ENCODE results near the gene CT47C1. TPM values are rescaled to one million over a fixed set of nuclear protein-coding genes. Genes with fewer than 3 reads are reported as not detected.

CT47C1 gene
- total and polyA plus RNA-seq, 2 of the 8 experiments (the other 6 are each of a cell fraction or from before 2014, with no cell fraction given) = not detected

DNA sequence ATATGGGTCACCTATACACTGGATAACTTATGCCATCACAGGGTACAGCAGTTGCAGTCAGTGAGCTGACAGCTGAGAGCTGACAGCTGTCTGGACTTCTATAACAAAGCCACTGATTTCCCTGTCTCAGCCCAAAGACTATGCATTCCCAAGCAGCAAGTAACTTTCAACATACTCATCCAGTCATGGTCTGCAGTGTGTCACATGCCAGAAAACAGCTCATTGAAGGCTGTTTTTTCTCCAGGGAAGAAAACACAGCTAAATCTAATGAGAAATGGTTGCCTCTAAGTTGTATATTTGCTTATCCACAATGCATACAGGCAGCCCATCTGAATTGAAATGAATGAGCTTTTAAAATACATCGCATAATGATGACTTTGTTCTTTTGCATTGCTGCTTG, 48.5 kb downstream of the CT47C1 start:
- Histone ChIP-seq H2BK12ac (ENCODE audit: low read depth, low read length) (no peak overlapping the region), H3K4me3 (ENCODE audit: extremely low read depth in 1 of 4, insufficient read depth in 2 of 4, low read depth in 3 of 4, low read length in 4 of 4) (no peak overlapping the region), H4K8ac (ENCODE audit: extremely low read depth, insufficient read depth, low read length) (no peak overlapping the region), H3K23ac (ENCODE audit: insufficient read length) (no peak overlapping the region), H3K4me1 (replicated peaks in 1 of 4; ENCODE audit: control insufficient read depth in 3 of 4, insufficient read depth in 4 of 4, low read length in 3 of 4) (no peaks in the 10 kb centered on the region), H4K91ac (replicated peaks; ENCODE audit: insufficient read length, low read length) (no peak overlapping the region), H2BK120ac (replicated peaks; ENCODE audit: low read depth, low read length) (no peak overlapping the region), H3K9ac (replicated peaks in 1 of 4; ENCODE audit: extremely low read depth in 1 of 4, low read depth in 3 of 4, low read length in 3 of 4) (no peak overlapping the region), H2BK5ac (ENCODE audit: low read depth, low read length) (no peak overlapping the region), H3K9me3 (ENCODE audit: insufficient read depth in 2 of 2, low read depth in 1 of 2, low read length in 1 of 2) (no peaks in the 10 kb centered on the region), H3K14ac (ENCODE audit: insufficient read length) (no peak overlapping the region), H2BK20ac (ENCODE audit: low read length) (no peak overlapping the region), H4K20me1 (replicated peaks in 1 of 2; ENCODE audit: control insufficient read depth in 1 of 2, insufficient read depth in 2 of 2, low read length in 2 of 2) (no peaks in the 10 kb centered on the region), H3K23me2 (ENCODE audit: low read depth, low read length) (no peaks in the 10 kb centered on the region), H2AFZ (ENCODE audit: low read length) (no peak overlapping the region), H3K4me2 (ENCODE audit: insufficient read depth in 1 of 2, low read depth in 2 of 2, low read length in 2 of 2) (no peak overlapping the region), H3K27ac (ENCODE audit: low read depth, low read length) (no peak overlapping the region), H3K56ac (replicated peaks; ENCODE audit: insufficient read length, low read depth, low read length) (no peak overlapping the region), H3K18ac (ENCODE audit: extremely low read depth, low read length) (no peak overlapping the region), H4K5ac (ENCODE audit: insufficient read length, low read depth, low read length) (no peak overlapping the region), H2BK15ac (ENCODE audit: low read length) (no peak overlapping the region), H3K79me2 (ENCODE audit: control insufficient read depth in 1 of 2, insufficient read depth in 2 of 2, low read length in 2 of 2) (no peaks in the 10 kb centered on the region), H3K79me1 (ENCODE audit: low read depth, low read length) (no peaks in the 10 kb centered on the region), H3K4ac (replicated peaks; ENCODE audit: insufficient read length, low read depth, low read length) (no peak overlapping the region), H3K36me3 (ENCODE audit: control insufficient read depth in 2 of 4, insufficient read depth in 4 of 4, low read length in 3 of 4) (no peaks in the 10 kb centered on the region), H3K27me3 (replicated peaks in 1 of 4; ENCODE audit: control insufficient read depth in 3 of 4, extremely low read depth in 1 of 4, insufficient read depth in 3 of 4, low read length in 3 of 4) (no peaks in the 10 kb centered on the region), H2AK5ac (ENCODE audit: low read depth, low read length) (no peak overlapping the region)
- 85% methylated on average over 1 of the region's 1 CpG; no CpG with 5 or more reads in 1 of the 2 experiments for WGBS, 2 experiments (ENCODE audit: extremely low coverage in 1 of 2, insufficient coverage in 1 of 2, insufficient read length in 1 of 2, insufficient replicate concordance in 2 of 2, low coverage in 1 of 2, low lambda C conversion rate in 2 of 2, missing lambda C conversion rate in 1 of 2)
- DNase-seq (ENCODE audit: low read depth in 1 of 2, low spot score in 2 of 2) (no peak), FAIRE-seq (no peak)
- TF ChIP-seq ZNF274 (IDR thresholded peaks at IDR 0.05; ENCODE audit: borderline replicate concordance, extremely low read depth, low read length) = no peak
- no peak for TF ChIP-seq JUND (IDR thresholded peaks at IDR 0.05; ENCODE audit: low read length)
- TF ChIP-seq TCF12 (IDR thresholded peaks at IDR 0.05; ENCODE audit: low read depth, low read length) = no peak
- TF ChIP-seq CBX5 (IDR thresholded peaks at IDR 0.05; ENCODE audit: low read depth, low read length) = no peak
- no peak for TF ChIP-seq PHF8 (conservative IDR thresholded peaks at IDR 0.05; ENCODE audit: low read depth, low read length)
- TF ChIP-seq TAF1 (IDR thresholded peaks at IDR 0.05; ENCODE audit: low read depth, low read length) = no peak
- no peak for TF ChIP-seq EP300 (IDR thresholded peaks at IDR 0.05; ENCODE audit: borderline replicate concordance in 1 of 2, low read depth in 2 of 2, low read length in 2 of 2)
- no peak for TF ChIP-seq HDAC2 (IDR thresholded peaks at IDR 0.05; ENCODE audit: borderline replicate concordance in 1 of 2, low read depth in 2 of 2, low read length in 2 of 2)
- TF ChIP-seq, protein P1, sequence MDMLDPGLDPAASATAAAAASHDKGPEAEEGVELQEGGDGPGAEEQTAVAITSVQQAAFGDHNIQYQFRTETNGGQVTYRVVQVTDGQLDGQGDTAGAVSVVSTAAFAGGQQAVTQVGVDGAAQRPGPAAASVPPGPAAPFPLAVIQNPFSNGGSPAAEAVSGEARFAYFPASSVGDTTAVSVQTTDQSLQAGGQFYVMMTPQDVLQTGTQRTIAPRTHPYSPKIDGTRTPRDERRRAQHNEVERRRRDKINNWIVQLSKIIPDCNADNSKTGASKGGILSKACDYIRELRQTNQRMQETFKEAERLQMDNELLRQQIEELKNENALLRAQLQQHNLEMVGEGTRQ (IDR thresholded peaks at IDR 0.05; ENCODE audit: low read length) = no peak
- no peak for TF ChIP-seq ATF3 (IDR thresholded peaks at IDR 0.05; ENCODE audit: insufficient read depth, low read depth, low read length)
- CTCF ChIA-PET (ENCODE audit: partially characterized antibody) = interaction anchor here (0.8 to 4.7 kb wide), 8 partner anchors 10 to 96 kb away, joined by 3 to 38 read pairs (median 4); no protein-coding TSS in a partner anchor
- POLR2A ChIA-PET (ENCODE audit: partially characterized antibody) = no interaction called here
